ENCODE results near the gene FOSL2.
"Not testable (repeated sequence)": the region's sequence is repeated elsewhere in the genome, so short reads cannot be mapped to it uniquely, and the experiment has no call there.

FOSL2 gene

DNA sequence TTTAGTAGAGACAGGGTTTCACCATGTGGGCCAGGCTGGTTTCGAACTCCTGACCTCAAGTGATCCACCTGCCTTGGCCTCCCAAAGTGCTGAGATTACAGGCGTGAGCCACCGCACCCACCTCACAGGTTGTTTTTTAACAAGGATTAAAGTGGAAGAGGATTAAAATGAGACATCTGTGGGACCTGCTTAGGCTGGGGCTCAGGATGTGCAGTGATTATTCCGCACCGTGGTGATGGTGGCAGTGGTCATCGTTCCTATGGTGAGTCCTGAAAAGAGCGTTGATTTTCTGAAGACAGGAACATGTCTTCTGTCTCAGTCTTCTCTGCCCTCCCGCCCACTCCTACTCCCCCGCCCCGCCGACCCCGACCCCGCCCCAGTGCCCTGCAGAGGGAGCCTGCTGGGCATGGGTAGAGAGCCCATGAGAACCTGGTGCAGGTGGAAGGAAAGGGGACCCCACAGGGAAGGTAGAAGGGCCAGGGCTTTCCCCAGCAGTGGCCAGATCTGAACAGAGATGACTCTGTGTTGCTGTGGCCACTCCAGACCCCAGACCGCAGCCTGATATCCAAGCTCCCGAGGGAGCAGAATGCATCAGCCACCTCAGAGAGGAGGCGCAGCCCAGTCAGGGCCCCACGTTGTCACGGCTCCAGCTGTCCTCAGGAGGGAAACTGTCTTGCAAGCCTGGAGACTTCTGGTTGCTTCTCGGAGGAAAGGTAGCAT lies 34.5 kb upstream of the FOSL2 start:
- no peak for DNase-seq

DNA sequence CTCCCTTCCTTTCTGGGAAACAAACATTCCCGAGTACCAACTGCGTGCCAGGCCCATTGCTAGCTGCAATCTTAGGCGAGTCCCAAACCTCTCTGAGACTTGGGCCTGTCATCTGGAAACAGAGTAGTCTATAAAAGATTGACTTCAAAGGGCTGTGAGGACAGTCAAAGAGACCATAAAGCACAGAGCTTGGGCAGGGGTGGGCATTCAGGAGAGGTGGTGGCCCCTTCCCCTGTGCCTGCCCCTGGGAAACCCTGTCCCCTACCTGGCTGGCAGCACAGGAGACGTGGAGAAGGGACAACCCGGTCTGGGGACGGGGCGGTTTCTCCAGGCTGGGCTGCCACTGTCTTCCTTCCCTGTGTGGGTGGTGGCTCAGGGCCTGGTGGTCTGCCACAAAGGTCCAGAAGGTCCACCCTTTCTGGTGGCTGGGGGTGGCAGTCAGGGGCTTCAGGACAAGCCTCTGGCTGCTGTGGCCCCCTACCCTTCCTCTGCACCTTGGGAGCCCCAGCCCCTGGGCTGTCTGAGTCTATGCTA lies 33.9 kb upstream of the FOSL2 start:
- no peak for DNase-seq

DNA sequence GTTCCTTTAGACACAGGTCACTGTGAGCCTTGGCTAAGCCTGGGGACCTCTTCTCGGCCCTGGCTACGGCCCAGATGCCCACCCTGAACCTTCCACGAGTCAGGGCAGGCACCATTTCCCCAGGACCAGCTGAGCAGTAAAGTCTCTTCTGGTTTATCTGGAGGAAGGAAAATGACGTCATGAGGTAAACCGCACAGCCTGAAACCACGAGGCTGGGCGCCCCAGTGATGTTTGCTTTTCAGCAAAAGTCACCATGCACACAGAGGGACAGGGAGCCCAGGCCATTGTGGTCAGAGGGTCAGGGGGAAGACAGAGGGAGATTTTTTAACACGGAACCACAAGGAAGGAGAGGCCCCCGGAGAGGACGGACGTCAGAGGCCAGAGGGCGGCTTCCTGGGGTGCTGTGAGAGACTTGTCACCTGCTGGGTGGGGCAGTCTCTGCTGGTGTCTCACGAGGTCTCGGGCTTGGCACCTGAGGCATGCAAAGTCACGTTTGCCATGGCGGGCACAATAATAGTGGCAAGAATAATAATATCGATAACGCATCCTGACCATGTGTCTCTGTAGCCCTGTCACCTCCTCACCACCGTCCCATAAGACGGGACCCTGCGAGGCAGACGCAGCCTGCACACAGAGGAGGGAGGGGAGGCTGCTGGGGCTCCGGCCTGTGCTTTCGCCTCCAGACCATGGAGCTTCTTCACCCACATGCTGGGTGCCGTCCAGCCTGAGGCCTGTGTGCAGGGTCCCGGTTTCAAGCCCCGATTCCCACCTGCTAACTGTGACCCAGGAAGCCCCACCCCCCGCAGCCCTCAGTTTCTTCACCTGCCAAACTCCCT lies 33.2 kb upstream of the FOSL2 start:
- DNase-seq, result no peak

DNA sequence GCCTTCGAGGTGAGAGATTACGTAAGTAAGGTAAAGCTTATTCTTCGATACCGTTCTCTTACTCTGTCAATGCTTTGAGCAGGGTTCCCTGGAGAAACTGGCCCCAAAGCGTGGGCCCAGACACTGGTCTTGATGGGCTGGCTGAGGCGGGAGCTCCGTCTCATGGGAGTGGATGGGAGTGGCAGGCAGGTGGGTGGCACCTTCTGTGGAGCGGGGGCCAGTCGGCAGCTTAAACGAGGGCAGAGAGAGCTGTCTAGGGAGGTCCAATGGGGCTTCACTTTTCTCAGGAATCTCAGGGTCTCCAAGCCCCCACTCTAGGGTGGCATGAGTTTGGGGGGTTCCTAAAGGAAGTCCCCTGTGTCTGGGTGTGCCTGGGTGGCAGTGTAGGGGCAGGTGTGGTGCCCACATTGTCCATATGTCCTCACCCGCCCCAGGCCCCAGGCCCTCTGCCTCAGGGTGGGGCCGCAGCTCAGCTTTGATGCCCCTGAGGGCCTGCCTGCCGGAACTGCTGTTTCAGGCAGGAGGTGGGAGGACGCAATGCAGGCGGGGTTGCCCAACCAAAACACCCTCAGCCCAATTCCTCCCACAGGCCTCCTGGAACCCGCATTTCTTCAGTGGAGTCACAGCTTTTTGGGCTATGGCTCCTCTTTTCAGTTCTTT lies 32.5 kb upstream of the FOSL2 start:
- no peak for DNase-seq

DNA sequence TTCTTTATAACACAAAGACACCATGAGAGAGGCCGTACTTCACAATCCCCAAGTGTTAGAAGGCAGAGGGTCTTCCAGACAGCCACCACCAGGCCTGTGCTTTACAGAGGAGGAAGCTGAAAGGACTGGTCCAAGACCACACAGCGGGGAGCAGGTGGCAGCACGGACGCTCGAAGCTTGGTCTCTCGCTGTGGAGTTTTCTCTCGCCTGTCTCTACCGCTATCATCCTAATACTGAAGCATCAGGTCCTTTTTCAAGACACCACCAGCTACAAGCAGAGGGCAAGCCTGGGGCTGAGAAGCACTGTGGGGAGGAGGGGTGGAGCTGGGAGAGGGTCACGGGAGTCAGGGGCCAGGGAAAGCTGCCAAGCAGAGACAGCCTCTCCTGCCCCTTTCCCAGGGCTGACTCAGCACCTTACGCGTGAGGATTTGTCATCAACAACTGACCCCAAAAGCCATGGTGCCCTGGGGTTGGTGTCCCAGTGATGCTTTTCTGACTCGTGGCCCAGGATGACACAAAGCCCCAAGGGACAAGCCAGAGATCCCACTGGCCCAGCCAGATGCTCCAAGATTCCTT lies 31.9 kb upstream of the FOSL2 start:
- DNase-seq, result no peak

DNA sequence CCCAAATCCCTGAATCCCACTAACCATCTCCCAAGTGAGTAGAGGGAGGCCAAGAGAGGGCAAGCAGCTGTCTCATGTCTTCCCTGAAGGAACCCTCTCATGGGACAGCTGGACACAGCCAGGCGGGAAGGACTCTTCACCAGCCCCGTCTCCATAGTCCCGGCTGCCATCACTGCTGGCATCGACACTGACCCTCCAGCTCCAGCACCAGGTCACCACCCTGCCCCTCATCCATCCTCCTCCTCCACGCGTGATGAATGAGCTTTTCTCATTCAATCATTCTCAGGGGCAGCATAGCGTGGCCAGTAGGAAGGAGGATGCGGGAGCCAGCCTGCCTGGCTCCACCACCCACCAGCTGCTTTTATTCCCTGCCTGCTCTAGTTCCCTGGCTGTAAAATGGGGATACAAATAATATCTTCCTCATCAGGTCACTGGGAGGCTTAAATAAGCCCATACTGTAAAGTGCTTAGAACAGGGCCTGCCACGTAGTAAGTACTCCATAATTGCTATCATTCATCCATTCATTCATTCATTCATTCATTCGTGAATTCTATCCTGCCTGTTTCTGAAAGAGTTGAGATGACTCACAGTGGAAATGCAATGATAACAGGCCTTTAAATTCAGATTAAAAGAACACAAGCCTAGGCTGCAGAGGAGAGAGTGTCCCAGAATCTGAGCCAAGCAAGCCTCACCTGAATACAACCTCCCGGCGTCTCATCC lies 30.5 kb upstream of the FOSL2 start:
- no peak for DNase-seq

DNA sequence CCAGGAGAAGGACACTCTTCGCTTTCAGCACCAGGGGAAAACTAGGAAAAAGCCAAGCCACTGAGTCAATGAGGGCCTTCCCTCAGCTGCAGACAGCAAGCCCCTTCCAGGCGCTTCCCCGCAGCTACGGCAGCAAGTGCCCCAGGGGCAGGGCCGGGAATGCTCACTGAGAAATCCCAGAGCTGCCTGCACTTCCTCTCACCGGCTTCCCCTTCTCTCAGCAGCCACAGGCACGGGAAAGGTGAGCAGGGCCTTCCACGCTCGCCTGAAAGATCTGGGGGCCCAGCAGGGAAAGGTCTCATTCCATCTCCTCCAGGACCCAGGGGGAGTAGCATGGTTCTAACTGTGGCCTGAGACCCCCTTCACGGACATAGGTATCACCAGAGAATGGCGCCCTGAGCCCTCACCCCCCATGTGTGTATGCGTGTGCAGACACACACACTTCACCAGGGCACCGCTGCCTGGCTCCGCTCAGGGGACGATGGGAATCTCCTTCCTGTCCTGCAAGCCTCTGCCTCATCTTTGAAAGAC lies 29.6 kb upstream of the FOSL2 start:
- no peak for DNase-seq

DNA sequence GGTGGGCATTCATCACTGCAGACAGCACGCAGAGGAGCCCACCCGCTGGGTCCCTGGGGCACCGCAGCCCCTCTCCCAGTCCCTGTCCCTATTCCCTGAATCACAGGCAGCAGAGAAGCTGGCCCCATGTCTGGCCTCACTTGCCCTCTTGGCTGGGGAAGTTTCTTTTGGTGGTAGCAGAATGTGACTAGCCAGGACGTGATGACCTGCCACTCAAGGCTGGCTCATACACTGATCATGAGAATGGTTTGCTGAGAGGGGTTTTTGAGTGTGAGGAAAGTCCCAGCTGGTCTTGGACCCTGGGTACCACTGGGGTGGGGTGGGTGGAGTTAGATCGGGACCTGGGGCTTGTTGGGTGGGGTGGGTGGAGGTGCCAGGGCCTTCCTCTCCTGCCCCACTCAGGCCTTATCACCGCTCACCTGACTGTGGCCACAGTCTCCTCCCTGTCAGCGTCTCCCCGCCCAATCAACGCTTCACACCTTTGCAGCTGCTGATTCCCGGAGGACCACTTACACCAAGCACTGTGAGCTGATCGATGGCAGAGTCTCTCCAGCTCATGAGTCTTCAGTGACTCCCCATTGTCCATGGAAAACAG lies 28.9 kb upstream of the FOSL2 start:
- no peak for DNase-seq

DNA sequence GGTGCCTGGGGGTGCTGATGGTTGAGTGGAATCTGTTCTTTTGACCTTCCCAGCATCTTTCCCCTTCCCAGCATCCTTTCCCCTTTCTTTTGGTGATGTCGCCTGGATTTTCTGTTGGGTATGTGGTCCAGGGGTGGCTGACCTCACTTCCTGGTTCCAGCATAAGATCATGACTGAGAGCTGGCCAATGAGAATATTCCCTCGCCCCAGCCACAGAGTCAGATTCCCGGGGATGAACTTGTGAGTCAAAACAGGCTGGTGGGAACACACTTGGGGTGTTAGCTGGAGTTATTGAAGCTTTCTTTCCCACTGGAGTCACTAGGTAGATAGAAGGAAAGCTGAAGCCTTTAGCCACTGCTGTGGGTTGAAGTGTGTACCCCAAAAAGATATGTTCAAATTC lies 28.0 kb upstream of the FOSL2 start:
- no peak for DNase-seq

DNA sequence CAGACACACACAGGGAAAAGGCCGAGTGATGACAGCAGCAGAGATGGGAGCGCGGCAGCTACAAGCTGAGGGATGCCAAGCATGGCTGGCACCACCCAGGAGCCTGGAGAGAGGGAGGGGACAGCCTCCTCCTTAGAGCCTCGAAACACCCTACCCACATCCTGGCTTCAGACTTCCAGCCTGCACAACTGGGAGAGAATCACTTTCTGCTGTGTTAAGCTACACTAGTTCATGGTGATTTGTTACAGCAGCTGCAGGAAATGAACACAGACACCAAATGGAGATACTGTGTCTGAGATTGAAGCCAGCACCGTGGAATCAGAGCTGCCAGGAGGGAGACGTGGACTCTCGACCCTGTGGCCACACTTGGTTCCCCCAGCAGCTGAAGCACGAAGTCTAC lies 27.5 kb upstream of the FOSL2 start:
- no peak for DNase-seq

DNA sequence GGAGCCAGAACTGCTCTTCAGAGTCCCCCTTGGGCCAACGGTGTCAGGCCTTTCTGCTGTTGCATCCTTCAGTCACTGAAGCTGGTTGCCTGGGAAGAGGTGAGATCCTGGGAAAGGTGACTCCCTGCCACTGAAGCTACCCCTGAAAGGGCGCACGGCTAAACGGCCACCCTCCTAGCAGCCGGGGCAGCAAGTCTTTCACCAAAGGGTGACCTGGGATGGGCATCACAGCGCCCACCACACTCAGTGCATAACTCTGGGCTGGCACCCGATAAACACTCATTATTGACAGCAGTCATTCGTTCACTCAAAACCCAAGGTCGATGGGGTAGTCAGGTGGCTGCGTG lies 26.5 kb upstream of the FOSL2 start:
- no peak for DNase-seq

DNA sequence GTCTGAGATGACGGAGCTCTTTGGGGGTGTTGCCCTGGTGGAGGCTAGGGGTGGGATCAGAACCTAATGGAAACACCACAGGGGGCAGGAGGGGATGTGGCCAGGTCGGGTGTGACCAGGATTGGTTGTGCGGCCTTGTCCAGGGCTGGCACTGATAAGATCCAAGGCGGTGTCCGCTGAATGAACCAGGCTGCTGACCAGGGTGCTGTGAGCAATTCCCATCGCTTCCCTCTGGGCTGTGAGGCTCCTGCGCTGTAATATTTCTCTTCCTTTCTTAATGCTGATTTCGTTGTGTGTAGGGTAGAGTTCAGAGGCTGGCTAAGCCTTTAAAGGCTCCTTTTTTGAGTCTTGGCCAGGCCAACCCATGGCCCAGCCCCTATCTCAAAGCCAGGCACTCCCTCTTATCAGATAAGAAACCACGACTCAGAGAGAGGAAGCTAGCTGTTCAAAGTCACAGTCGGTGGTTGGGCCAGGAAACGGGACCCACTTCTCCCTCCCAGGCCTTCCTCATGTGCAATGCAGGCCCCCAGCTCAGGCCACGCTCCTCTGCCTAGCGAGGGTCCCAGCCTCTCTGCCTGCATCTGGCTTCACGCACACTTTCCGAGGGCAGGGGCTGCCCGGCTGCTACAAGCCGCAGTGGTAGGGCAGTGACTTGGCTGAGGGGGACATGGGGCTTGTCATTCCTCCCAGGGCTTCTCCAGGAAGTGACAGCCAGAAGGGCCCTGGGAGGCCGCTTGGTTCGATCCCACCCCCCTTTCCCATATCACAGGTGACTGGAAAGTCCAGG lies 26.0 kb upstream of the FOSL2 start:
- DNase-seq, result no peak

DNA sequence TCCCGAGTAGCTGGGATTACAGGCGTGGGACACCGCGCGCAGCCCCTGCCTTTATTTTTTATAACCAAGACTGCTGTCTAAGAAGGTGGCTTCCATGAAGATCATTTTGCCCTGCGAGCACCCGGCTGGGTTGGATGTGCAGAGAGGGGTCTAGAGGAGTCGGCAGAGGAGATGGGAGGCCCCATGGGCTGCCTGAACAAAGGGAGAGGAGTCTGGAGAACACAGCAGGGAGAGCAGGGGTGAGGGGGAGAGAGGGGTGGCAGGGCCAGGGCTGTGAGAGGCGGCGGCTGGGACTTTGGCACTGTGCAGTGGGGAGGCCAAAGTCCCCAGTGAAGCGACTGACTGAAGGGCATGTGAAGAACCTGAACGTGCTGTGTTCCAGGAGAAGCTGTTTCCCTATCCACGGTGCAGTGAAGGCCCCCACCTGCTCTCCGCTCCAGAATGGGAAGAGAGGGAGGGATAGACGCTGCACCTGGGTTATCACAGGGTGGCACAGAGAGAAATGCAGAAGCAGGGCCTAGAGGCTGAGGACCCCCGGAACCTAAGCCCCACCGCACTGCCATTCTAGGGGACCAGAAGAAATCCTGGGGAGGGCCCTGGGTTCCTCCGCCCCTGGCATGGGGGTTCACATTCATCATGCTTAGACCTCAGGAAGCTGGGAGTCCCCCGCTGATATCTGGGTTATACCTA lies 24.8 kb upstream of the FOSL2 start:
- no peak for DNase-seq

DNA sequence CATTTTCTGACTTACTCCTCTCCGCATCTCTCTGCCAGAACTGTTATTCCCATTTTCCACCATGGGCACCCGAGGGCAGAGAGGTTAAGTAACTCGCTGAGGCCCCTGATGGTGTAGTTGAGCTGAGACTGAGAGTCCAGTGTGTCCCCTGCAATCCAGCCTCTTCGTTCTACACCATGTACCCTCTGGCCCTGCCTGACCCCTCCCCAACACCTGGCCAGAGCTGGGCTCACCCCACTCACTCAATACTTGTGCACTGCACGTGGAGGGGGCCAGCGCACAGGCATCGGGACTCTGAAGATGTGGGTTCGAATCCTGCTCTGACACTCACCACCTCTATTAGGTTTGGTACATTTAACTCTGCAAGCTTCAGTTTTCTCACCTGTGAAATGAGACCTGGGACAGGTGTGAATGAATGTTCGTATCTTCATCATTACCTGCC lies 24.3 kb upstream of the FOSL2 start:
- DNase-seq, result no peak

DNA sequence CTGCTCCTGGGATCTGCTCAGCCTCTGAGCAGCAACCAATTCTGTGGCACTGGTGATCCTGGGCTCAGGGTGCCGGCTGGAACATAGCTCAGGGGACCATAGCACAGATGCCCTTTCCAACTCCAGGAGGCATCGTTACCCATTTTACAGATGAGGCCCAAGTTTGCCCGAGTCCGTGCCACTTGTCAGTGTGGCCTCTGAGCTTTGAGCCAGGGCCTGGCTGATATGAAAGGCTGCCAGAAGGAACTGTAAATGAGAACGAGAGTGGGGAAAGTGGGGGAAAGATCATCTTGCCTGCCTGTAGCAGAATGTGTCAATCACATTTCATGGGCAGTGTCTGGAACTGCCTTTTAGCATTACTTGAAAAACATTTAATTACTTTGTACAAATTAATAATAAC lies 23.3 kb upstream of the FOSL2 start:
- no peak for DNase-seq

DNA sequence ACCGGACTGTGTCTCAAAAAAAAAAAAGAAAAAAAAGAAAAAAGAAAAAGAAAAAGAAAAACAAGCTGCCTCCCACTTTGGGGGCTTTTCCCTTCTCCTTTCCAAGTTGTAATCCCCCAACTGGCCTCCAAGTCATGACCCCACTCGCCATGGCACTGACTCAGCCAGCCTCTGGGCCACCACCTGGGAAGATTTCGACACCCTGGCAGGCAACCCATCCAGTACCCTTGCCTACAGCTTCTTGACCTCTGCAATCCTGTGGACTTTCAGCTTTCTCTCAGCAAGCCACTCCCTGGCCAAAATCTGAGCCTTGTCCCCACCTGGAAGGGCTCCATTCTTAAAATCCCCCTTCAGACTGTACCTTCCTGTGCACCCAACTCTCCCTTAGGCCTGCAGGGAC lies 22.3 kb upstream of the FOSL2 start:
- DNase-seq, result no peak

DNA sequence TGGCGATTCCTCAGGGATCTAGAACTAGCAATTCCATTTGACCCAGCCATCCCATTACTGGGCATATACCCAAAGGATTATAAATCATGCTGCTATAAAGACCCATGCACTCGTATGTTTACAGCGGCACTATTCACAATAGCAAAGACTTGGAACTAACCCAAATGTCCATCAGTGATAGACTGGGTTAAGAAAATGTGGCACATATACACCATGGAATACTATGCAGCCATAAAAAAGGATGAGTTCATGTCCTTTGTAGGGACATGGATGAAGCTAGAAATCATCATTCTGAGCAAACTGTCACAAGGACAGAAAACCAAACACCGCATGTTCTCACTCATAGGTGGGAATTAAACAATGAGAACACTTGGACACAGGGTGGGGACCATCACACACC lies 20.9 kb upstream of the FOSL2 start:
- DNase-seq, result not testable (repeated sequence)

DNA sequence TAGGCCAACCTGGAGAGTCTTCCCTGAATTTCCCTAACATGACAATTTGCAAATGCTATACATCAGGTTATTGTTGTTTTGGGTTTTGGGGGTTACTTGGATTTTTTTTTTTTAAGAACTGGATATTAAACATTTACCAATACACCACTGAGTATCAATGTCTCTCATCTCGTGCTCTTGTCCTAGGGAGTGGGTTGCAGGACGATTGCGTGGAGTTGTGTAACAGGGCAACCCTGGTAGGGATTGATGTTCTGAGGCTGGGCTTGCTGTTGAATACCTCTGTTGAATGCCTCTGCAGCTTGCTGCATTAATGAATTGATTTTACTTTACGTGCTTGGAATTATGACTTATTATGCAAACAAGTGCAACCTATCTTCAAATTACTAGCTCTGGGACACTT lies 18.8 kb upstream of the FOSL2 start:
- no peak for DNase-seq

DNA sequence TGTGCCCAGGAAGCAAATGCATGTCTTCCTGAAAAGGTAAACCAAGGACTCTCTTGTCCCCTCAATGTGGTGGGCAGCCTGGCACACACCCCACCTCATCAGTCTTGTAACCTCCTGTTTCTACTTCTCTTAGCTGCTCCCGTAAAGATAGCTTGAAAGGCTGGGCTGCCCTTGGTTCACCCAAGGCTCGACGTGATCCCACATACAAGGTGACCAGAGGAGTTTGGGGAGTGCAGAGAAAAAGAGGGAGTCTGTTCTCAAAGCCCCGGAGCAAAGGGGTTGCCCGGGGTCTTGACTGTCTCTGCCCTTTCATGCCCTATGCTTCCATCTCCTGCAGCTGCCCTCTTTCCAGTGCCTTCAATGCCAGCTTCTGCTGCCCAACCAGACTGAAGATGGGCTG lies 18.3 kb upstream of the FOSL2 start:
- no peak for DNase-seq

DNA sequence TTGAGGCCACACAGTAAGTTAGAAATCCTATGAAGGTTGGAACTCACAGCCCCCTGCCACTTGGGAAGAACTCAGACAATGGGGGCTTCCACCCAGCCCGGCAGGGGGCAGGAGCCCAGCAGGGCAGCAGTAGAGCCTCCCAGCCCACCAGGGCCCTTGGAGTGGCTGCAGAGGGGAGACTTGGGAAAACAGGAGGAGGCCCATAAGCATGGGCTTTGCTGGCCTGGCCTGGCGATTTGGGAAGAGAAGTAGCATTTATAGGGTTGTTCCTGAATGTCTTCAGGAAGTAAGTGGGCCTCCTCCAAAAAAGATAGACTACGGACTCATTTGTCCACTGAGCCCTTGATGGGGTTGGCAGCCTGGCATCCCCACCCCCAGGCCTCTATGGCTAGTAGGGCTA lies 17.4 kb upstream of the FOSL2 start:
- no peak for DNase-seq

All from NCI-H510A (cell line).